Activated CD8-positive, alpha-beta memory T cell treated with anti-CD3 and anti-CD28 coated beads, Interleukin-2, amount 50 U/mL, for 1 hour (primary cell): Measurements from ENCODE around the gene PFKFB1.

Source experiments
- DNase-seq: peaks from one replicate; pipeline ENCODE4 v3.0.0-alpha.2; 2020; ENCODE audit errors: extremely low read depth

Gene PFKFB1

GRCh38 chrX:54994099-54994498, at the start of gene PFKFB1:
Gene PFKFB1 (minus strand): TSS chrX:54994188. CDS start chrX:54994007, 181 bp downstream.
- no peak for DNase-seq

- DNase-seq, result no peak
Measured at GRCh38 chrX:55041514-55041913, 47.5 kb upstream of the PFKFB1 start.

GRCh38 chrX:55039471-55039870, 45.5 kb upstream of the PFKFB1 start:
- DNase-seq, result no peak

GRCh38 chrX:55033429-55033828, 39.4 kb upstream of the PFKFB1 start:
- DNase-seq, result no peak

GRCh38 chrX:55030271-55031205, 36.5 kb upstream of the PFKFB1 start, which contains the start of gene ALAS2:
Gene ALAS2 (minus strand): TSS chrX:55030977. CDS start chrX:55026000, 4,977 bp downstream.
- no peak for DNase-seq

- DNase-seq, result no peak
Measured at GRCh38 chrX:55029291-55029690, 35.3 kb upstream of the PFKFB1 start.

GRCh38 chrX:55028611-55029010, 34.6 kb upstream of the PFKFB1 start:
- DNase-seq, result no peak

- no peak for DNase-seq
Measured at GRCh38 chrX:55028040-55028439, 34.1 kb upstream of the PFKFB1 start.

GRCh38 chrX:55026840-55027239, 32.9 kb upstream of the PFKFB1 start:
- no peak for DNase-seq

GRCh38 chrX:55026143-55026542, 32.2 kb upstream of the PFKFB1 start:
- DNase-seq, result no peak

- DNase-seq, result no peak
Measured at GRCh38 chrX:55014897-55015299, 20.9 kb upstream of the PFKFB1 start.

GRCh38 chrX:55011294-55011693, 17.3 kb upstream of the PFKFB1 start:
- no peak for DNase-seq

- no peak for DNase-seq
Measured at GRCh38 chrX:55008571-55009358, 14.8 kb upstream of the PFKFB1 start.

- no peak for DNase-seq
Measured at GRCh38 chrX:55007656-55008055, 13.7 kb upstream of the PFKFB1 start.

- DNase-seq, result no peak
Measured at GRCh38 chrX:55006827-55007621, 13.0 kb upstream of the PFKFB1 start.

- no peak for DNase-seq
Measured at GRCh38 chrX:55005256-55005655, 11.3 kb upstream of the PFKFB1 start.

GRCh38 chrX:55004231-55004630, 10.2 kb upstream of the PFKFB1 start:
- DNase-seq, result no peak

- peak; percentile 66 for DNase-seq
Measured at GRCh38 chrX:54999717-55000598, 6.0 kb upstream of the PFKFB1 start, which contains the start of gene APEX2. Gene APEX2 (plus strand): TSS chrX:55000363. CDS start chrX:55000423, 60 bp downstream.

GRCh38 chrX:54995621-54996020, 1.6 kb upstream of the PFKFB1 start:
- DNase-seq, result no peak

- DNase-seq, result no peak
Measured at GRCh38 chrX:54994668-54995351, 822 bp upstream of the PFKFB1 start.
